ENCODE data around the gene DHRS9. TPM values are rescaled to one million over a fixed set of nuclear protein-coding genes. Genes with fewer than 3 reads are reported as not detected.
"Not testable (repeated sequence)": the region's sequence is repeated elsewhere in the genome, so short reads cannot be mapped to it uniquely, and the experiment has no call there.

DHRS9 gene
- total RNA-seq, 2 donors from 2014 or later = 1.0 TPM; not detected in 1

GRCh38 chr2:169119123-169119760 is 49.9 kb downstream of the DHRS9 start:
- no peak for TF ChIP-seq POLR2A (IDR thresholded peaks at IDR 0.05)
- TF ChIP-seq CTCF (IDR thresholded peaks at IDR 0.05) = no peak
- Histone ChIP-seq H3K4me3 (no peak overlapping the region), H3K9me3 (no peaks in the 10 kb centered on the region), H3K27me3 (no peaks in the 10 kb centered on the region), H3K27ac (no peak overlapping the region), H3K4me1 (no peaks in the 10 kb centered on the region), H3K36me3 (replicated peaks in 1 of 2; ENCODE audit: insufficient read depth in 1 of 2, low read depth in 2 of 2) (no peaks in the 10 kb centered on the region)
- DNase-seq (no peak), ATAC-seq (no peak)
- intact Hi-C loops (cut with DNase I) = no loop called here
- WGBS, 2 donors = 52 to 62% methylated on average over 4 of the region's 4 CpGs

GRCh38 chr2:169119851-169120250 is 50.5 kb downstream of the DHRS9 start:
- intact Hi-C loops (cut with DNase I) = no loop called here
- Histone ChIP-seq H3K9me3 (no peaks in the 10 kb centered on the region), H3K27me3 (no peaks in the 10 kb centered on the region), H3K27ac (no peak overlapping the region), H3K4me3 (no peak overlapping the region), H3K36me3 (replicated peaks in 1 of 2; ENCODE audit: insufficient read depth in 1 of 2, low read depth in 2 of 2) (no peaks in the 10 kb centered on the region), H3K4me1 (no peaks in the 10 kb centered on the region)
- DNase-seq (no peak), ATAC-seq (no peak)
- TF ChIP-seq POLR2A (IDR thresholded peaks at IDR 0.05) (no peak), CTCF (IDR thresholded peaks at IDR 0.05) (no peak)
- 79 to 83% methylated on average over 4 of the region's 4 CpGs for WGBS, 2 donors

DNA sequence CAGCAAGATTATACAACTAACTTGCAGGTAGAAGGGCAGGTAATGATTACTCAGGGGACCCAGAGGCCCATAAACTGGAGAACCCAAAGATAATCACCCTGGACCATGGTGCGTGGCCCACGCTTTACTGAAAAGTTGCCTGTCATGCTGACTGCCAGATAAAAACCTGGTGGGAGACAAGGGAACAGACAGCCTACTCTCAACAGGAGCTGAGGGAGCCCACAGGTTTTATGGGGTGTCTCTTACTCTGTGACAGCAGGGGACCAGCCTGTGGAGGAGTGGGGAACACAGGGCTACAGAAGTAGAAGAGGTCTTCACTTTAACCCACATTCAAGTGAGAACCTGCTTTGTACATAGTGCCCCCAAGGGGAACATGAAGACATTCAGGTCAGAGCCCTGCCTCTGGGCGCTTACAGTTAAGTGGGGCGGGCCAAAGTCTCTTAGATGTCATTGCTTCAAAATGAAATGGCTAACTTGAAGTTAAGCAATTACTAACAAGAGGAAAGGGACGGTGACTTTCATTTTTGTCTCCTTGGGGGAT is 60.4 kb downstream of the DHRS9 start:
- ATAC-seq (no peak), DNase-seq (no peak)
- TF ChIP-seq POLR2A (IDR thresholded peaks at IDR 0.05) (no peak), CTCF (IDR thresholded peaks at IDR 0.05) (no peak)
- Histone ChIP-seq H3K36me3 (replicated peaks in 1 of 2; ENCODE audit: insufficient read depth in 1 of 2, low read depth in 2 of 2) (no peaks in the 10 kb centered on the region), H3K4me3 (no peak overlapping the region), H3K9me3 (no peaks in the 10 kb centered on the region), H3K4me1 (no peaks in the 10 kb centered on the region), H3K27me3 (no peaks in the 10 kb centered on the region), H3K27ac (no peak overlapping the region)
- 88 to 94% methylated on average over 5 of the region's 5 CpGs for WGBS, 2 donors
- intact Hi-C loops (cut with DNase I) = loop anchor here (10.0 kb wide), 1 partner anchor 155 kb away; no protein-coding TSS in a partner anchor

GRCh38 chr2:169131587-169132512 is 62.5 kb downstream of the DHRS9 start:
- WGBS, 2 donors = 26 to 27% methylated on average over 9 of the region's 9 CpGs
- intact Hi-C loops (cut with DNase I) = loop anchor here (10.0 kb wide), 1 partner anchor 157 kb away; no protein-coding TSS in a partner anchor
- H3K4me1 ChIP-seq = no peaks in the 10 kb centered on the region
- H3K4me3 ChIP-seq = no peak overlapping the region
- H3K9me3 ChIP-seq = no peaks in the 10 kb centered on the region
- DNase-seq (no peak), ATAC-seq (peak; percentile 65)
- H3K27ac ChIP-seq = no peak overlapping the region
- H3K27me3 ChIP-seq = no peaks in the 10 kb centered on the region
- no peak for TF ChIP-seq POLR2A (IDR thresholded peaks at IDR 0.05)
- peak; percentile 61 to 90 (median 77) for TF ChIP-seq CTCF (IDR thresholded peaks at IDR 0.05)
- H3K36me3 ChIP-seq (replicated peaks in 1 of 2; ENCODE audit: insufficient read depth in 1 of 2, low read depth in 2 of 2) = no peaks in the 10 kb centered on the region

DNA sequence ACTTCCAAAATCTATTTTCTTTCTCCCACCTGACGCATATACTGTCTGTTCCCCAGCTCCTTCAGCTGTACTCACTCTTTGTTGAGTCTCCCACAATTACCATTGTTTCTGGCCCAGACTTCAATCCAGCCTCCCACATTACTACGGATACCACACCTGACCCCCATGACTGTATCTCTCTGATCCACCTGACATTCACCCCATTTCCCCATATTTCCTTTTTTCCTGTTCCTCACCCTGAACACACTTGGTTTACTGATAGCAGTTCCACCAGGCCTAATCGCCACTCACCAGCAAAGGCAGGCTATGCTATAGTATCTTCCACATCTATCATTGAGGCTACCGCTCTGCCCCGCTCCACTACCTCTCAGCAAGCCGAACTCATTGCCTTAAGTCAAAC is 64.9 kb downstream of the DHRS9 start:
- not testable (repeated sequence) for ATAC-seq; H3K36me3 ChIP-seq (replicated peaks in 1 of 2; ENCODE audit: insufficient read depth in 1 of 2, low read depth in 2 of 2); H3K9me3 ChIP-seq; H3K27me3 ChIP-seq; H3K27ac ChIP-seq; H3K4me3 ChIP-seq; DNase-seq; H3K4me1 ChIP-seq
- 69 to 84% methylated on average over 6 of the region's 6 CpGs for WGBS, 2 donors
- intact Hi-C loops (cut with DNase I) = loop anchor here (10.0 kb wide), 1 partner anchor 159 kb away; no protein-coding TSS in a partner anchor

DNA sequence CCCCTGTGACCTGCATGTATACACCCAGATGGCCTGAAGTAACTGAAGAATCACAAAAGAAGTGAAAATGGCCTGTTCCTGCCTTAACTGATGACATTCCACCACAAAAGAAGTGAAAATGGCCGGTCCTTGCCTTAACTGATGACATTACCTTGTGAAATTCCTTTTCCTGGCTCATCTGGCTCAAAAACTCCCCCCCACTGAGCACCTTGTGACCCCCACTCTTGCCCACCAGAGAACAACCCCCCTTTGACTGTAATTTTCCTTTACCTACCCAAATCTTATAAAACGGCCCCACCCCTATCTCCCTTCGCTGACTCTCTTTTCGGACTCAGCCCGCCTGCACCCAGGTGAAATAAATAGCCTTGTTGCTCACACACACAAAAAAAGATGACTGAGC is 67.1 kb downstream of the DHRS9 start:
- H3K4me3 ChIP-seq; H3K9me3 ChIP-seq; ATAC-seq; DNase-seq; H3K36me3 ChIP-seq (replicated peaks in 1 of 2; ENCODE audit: insufficient read depth in 1 of 2, low read depth in 2 of 2); H3K27me3 ChIP-seq; H3K4me1 ChIP-seq; H3K27ac ChIP-seq: not testable (repeated sequence)
- WGBS, 2 donors = 64 to 83% methylated on average over 5 of the region's 5 CpGs
- intact Hi-C loops (cut with DNase I) = loop anchor here (10.0 kb wide), 1 partner anchor 162 kb away; no protein-coding TSS in a partner anchor
